Activated B cell treated with CpG ODN at 0.5 μM for 24 hours (primary cell): ENCODE data around the gene TPD52L1. TPM values are rescaled to one million over a fixed set of nuclear protein-coding genes. Genes with fewer than 3 reads are reported as not detected.

Source experiments
- ATAC-seq: fragments of 200-7000 bp; cut with Tn5 transposase; one replicate; pipeline ENCODE4 v1.10.0; 2021; ENCODE audit warnings: low read depth, mild to moderate bottlenecking, moderate library complexity
- CTCF ChIA-PET: fragments of 350-600 bp; sonication (Branson Sonifier 250); formaldehyde crosslinking; loops from one replicate; lab custom pipeline; 2021; ENCODE audit warnings: antibody characterized with exemption; lab: Charles Lee
- POLR2A ChIA-PET: fragments of 350-600 bp; sonication (Branson Sonifier 250); formaldehyde crosslinking; loops from one replicate; lab custom pipeline; 2021; ENCODE audit warnings: antibody characterized with exemption; lab: Charles Lee
- DNase-seq: peaks from one replicate; pipeline ENCODE4 v3.0.0; 2022
- H3K27ac Mint-ChIP-seq: one replicate; pipeline ENCODE4 v1.8.0; 2020; ENCODE audit warnings: mixed read lengths
- H3K27me3 Mint-ChIP-seq: one replicate; pipeline ENCODE4 v1.8.0; 2021; ENCODE audit warnings: mixed read lengths
- H3K36me3 Mint-ChIP-seq: one replicate; pipeline ENCODE4 v1.8.0; 2021; ENCODE audit warnings: low read depth, mixed read lengths
- H3K4me1 Mint-ChIP-seq: one replicate; pipeline ENCODE4 v1.8.0; 2021; ENCODE audit warnings: mixed read lengths
- H3K4me3 Mint-ChIP-seq: one replicate; pipeline ENCODE4 v1.8.0; 2020; ENCODE audit warnings: mild to moderate bottlenecking, mixed read lengths
- H3K9me3 Mint-ChIP-seq: one replicate; pipeline ENCODE4 v1.8.0; 2020; ENCODE audit warnings: mixed read lengths
- CTCF ChIP-seq: fragments of 200-600 bp; IDR thresholded peaks from one replicate; pipeline ENCODE4 v1.8.0; 2022; ENCODE audit warnings: antibody characterized with exemption, mild to moderate bottlenecking
- intact Hi-C: fragments of 100-400 bp; cut with micrococcal nuclease; formaldehyde crosslinking; loops from one replicate; pipeline ENCODE4 v1.15.1; 2024
- total RNA-seq: library from RNA; stranded (reverse); gene quantifications from 2 replicates; pipeline ENCODE4 v1.2.3, GENCODE V29; 2022

TPD52L1 gene
- total RNA-seq, 1 donor from 2014 or later = not detected

- no peaks in the 10 kb centered on the region for H3K27me3 Mint-ChIP-seq
- intact Hi-C loops = no loop called here
- no peak for ATAC-seq
- no peak for DNase-seq
- H3K27ac Mint-ChIP-seq = no peak overlapping the region
- H3K36me3 Mint-ChIP-seq = no peaks in the 10 kb centered on the region
- H3K4me3 Mint-ChIP-seq = no peak overlapping the region
- ChIA-PET CTCF (no interaction called here), POLR2A (no interaction called here)
- H3K9me3 Mint-ChIP-seq = peaks cover 4% of the 10 kb centered on the region
- no peaks in the 10 kb centered on the region for H3K4me1 Mint-ChIP-seq
- TF ChIP-seq CTCF = no peak
Measured at GRCh38 chr6:125248136-125248535, 94.6 kb downstream of the TPD52L1 start.

- no peaks in the 10 kb centered on the region for H3K9me3 Mint-ChIP-seq
- no peak overlapping the region for H3K27ac Mint-ChIP-seq
- intact Hi-C loops = no loop called here
- H3K36me3 Mint-ChIP-seq = no peaks in the 10 kb centered on the region
- ChIA-PET POLR2A (no interaction called here), CTCF (no interaction called here)
- no peak for ATAC-seq
- no peak overlapping the region for H3K4me3 Mint-ChIP-seq
- H3K4me1 Mint-ChIP-seq = no peaks in the 10 kb centered on the region
- H3K27me3 Mint-ChIP-seq = no peaks in the 10 kb centered on the region
- TF ChIP-seq CTCF = no peak
- no peak for DNase-seq
Measured at GRCh38 chr6:125250511-125250910, 96.9 kb downstream of the TPD52L1 start.

GRCh38 chr6:125251516-125252220, 98.1 kb downstream of the TPD52L1 start:
- no peak overlapping the region for H3K27ac Mint-ChIP-seq
- no peak for TF ChIP-seq CTCF
- H3K4me3 Mint-ChIP-seq = no peak overlapping the region
- ChIA-PET CTCF (no interaction called here), POLR2A (no interaction called here)
- ATAC-seq = no peak
- DNase-seq = no peak
- no peaks in the 10 kb centered on the region for H3K9me3 Mint-ChIP-seq
- no peaks in the 10 kb centered on the region for H3K36me3 Mint-ChIP-seq
- H3K4me1 Mint-ChIP-seq = no peaks in the 10 kb centered on the region
- intact Hi-C loops = no loop called here
- H3K27me3 Mint-ChIP-seq = no peaks in the 10 kb centered on the region

GRCh38 chr6:125252891-125253290, 99.3 kb downstream of the TPD52L1 start:
- ChIA-PET POLR2A (no interaction called here), CTCF (no interaction called here)
- no peak for DNase-seq
- TF ChIP-seq CTCF = no peak
- ATAC-seq = no peak
- Mint-ChIP-seq H3K27me3 (no peaks in the 10 kb centered on the region), H3K9me3 (no peaks in the 10 kb centered on the region), H3K27ac (no peak overlapping the region), H3K4me3 (no peak overlapping the region), H3K36me3 (no peaks in the 10 kb centered on the region), H3K4me1 (no peaks in the 10 kb centered on the region)
- intact Hi-C loops = no loop called here

- ChIA-PET CTCF (no interaction called here), POLR2A (no interaction called here)
- H3K27me3 Mint-ChIP-seq = no peaks in the 10 kb centered on the region
- no peak for DNase-seq
- intact Hi-C loops = no loop called here
- ATAC-seq = no peak
- H3K4me3 Mint-ChIP-seq = no peak overlapping the region
- H3K4me1 Mint-ChIP-seq = no peaks in the 10 kb centered on the region
- no peak overlapping the region for H3K27ac Mint-ChIP-seq
- no peaks in the 10 kb centered on the region for H3K9me3 Mint-ChIP-seq
- no peak for TF ChIP-seq CTCF
- H3K36me3 Mint-ChIP-seq = no peaks in the 10 kb centered on the region
Measured at GRCh38 chr6:125253881-125254280, 100.3 kb downstream of the TPD52L1 start.
